Muscle of arm (tissue), 12 donors: ENCODE data around the gene ERCC5. TPM values are rescaled to one million over a fixed set of nuclear protein-coding genes. Genes with fewer than 3 reads are reported as not detected.

Source experiments
- DNase-seq: peaks from one replicate; pipeline ENCODE4 v3.0.0-alpha.2; 2013
- polyA plus RNA-seq, 12 donors: library from polyadenylated mRNA; unstranded; fragments of 120-200 nt; gene quantifications; one replicate each; pipeline ENCODE4 v1.2.1, GENCODE V29; 2013; ENCODE audit not compliant: insufficient read length in 12 of 12

The ERCC5 gene
- polyA plus RNA-seq, 12 donors, result 32.5 to 89.5 (median 43.2) TPM; not detected in 1

- DNase-seq, result no peak
Measured at GRCh38 chr13:102879793-102880499, 34.1 kb downstream of the ERCC5 start.

- DNase-seq, result no peak
Measured at GRCh38 chr13:102881819-102882686, 36.2 kb downstream of the ERCC5 start.

GRCh38 chr13:102892503-102892902, 46.7 kb downstream of the ERCC5 start:
- DNase-seq, result no peak

- no peak for DNase-seq
Measured at GRCh38 chr13:102897371-102898138, 51.7 kb downstream of the ERCC5 start.

- DNase-seq, result no peak
Measured at GRCh38 chr13:102900193-102900608, 54.4 kb downstream of the ERCC5 start.

GRCh38 chr13:102901056-102901455, 55.2 kb downstream of the ERCC5 start:
- DNase-seq, result no peak

GRCh38 chr13:102901615-102902305, 55.9 kb downstream of the ERCC5 start:
- DNase-seq, result no peak

- no peak for DNase-seq
Measured at GRCh38 chr13:102902789-102903347, 57.0 kb downstream of the ERCC5 start.

- DNase-seq, result no peak
Measured at GRCh38 chr13:102903659-102904407, 58.0 kb downstream of the ERCC5 start.

GRCh38 chr13:102904408-102904862, 58.6 kb downstream of the ERCC5 start:
- no peak for DNase-seq

GRCh38 chr13:102905905-102906771, 60.3 kb downstream of the ERCC5 start:
- no peak for DNase-seq

GRCh38 chr13:102907016-102907756, 61.4 kb downstream of the ERCC5 start:
- no peak for DNase-seq

- no peak for DNase-seq
Measured at GRCh38 chr13:102907886-102908515, 62.2 kb downstream of the ERCC5 start.

GRCh38 chr13:102909971-102910370, 64.1 kb downstream of the ERCC5 start:
- no peak for DNase-seq

- DNase-seq, result no peak
Measured at GRCh38 chr13:102911336-102911735, 65.5 kb downstream of the ERCC5 start.

GRCh38 chr13:102912599-102912998, 66.8 kb downstream of the ERCC5 start:
- no peak for DNase-seq

GRCh38 chr13:102913914-102914313, 68.1 kb downstream of the ERCC5 start:
- no peak for DNase-seq

GRCh38 chr13:102914339-102914930, 68.6 kb downstream of the ERCC5 start:
- DNase-seq, result no peak
